ENCODE measurements around the gene G0S2.

G0S2 gene

DNA sequence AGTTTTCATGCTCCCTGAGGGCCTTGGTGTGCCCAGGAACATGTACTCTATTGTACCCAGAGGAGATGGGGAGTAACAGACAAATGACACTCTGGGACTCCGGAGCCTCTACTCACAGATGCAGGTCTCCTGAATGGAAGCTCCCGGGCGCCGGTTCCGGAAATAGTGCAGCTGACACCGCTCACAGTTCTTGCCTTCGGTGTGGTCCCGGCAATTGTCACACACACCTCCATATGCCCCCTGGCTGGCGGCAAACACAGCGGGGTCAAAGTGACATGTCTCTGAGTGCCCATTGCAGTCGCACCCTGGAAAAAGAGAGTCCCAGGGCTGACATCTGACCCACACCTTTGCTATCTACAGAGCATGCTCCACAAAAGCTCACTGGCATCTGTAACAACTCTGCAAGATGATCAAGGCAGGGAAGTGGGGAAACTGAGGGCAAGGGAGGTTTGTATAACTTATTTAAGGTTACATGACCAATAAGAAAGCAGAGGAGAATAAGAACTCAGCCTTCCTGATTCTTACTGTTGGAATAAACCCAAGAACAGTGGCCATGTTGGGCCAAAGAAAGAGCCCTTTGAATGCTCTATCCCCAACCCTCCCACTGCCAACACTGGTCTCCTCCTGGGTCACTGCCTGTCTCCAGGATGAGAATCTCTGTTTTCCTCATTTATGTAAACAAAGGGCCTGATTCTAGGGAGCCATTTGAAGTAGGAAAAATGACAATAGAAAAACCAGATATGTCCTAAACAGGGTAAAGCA, 45.4 kb upstream of the G0S2 start:
- no peak overlapping the region for H3K27ac ChIP-seq
- TF ChIP-seq ZFX (IDR thresholded peaks at IDR 0.05; ENCODE audit: borderline replicate concordance) (no peak), CTCF (IDR thresholded peaks at IDR 0.05) (no peak)

- TF ChIP-seq ZFX (IDR thresholded peaks at IDR 0.05; ENCODE audit: borderline replicate concordance) (no peak), CTCF (IDR thresholded peaks at IDR 0.05) (no peak)
- H3K27ac ChIP-seq = no peak overlapping the region
Measured at GRCh38 chr1:209630383-209631225, 44.6 kb upstream of the G0S2 start.

- no peak for TF ChIP-seq ZFX (IDR thresholded peaks at IDR 0.05; ENCODE audit: borderline replicate concordance)
- no peak for TF ChIP-seq CTCF (IDR thresholded peaks at IDR 0.05)
- H3K27ac ChIP-seq = no peak overlapping the region
Measured at GRCh38 chr1:209633335-209633997, 41.7 kb upstream of the G0S2 start.

- H3K27ac ChIP-seq = no peak overlapping the region
- TF ChIP-seq CTCF (IDR thresholded peaks at IDR 0.05) (no peak), ZFX (IDR thresholded peaks at IDR 0.05; ENCODE audit: borderline replicate concordance) (no peak)
Measured at GRCh38 chr1:209634005-209634737, 41.0 kb upstream of the G0S2 start.

DNA sequence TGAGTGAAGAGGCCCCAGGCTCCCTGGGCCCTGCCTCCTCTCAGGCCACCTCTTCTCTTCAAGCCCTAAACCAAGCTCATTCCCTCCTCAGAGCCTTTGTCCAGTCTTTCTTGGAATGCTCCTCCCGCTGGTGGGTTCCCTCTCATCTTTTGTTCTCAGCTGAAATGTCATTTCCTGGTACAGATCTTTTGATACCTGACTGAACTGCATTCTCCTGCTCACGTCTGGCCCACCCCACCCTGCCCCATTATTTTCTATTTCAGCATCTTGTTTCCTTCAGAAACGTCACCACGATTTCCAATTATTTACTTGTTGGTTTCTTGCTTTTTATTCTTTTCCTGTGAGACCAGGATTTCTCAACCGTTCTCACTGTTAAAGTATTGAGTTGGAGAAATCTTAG, 39.4 kb upstream of the G0S2 start:
- no peak overlapping the region for H3K27ac ChIP-seq
- TF ChIP-seq CTCF (IDR thresholded peaks at IDR 0.05) (no peak), ZFX (IDR thresholded peaks at IDR 0.05; ENCODE audit: borderline replicate concordance) (no peak)

DNA sequence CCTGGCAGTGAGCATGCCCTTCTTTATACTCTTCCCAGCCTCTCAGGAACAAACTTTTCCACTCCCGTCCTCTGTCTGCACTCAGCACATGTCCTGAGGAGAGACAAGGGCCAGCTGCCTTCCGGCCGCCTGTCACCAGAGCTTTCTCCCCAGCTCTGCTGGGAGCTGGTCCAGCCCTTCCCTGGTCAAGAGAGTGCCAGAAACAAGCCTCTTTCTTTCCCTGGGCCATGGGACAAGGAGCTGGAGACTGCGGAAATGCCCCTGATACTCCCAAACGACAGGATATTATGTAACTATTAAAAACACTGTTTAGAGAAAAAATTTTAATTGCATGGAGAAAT, 33.4 kb upstream of the G0S2 start:
- no peak overlapping the region for H3K27ac ChIP-seq
- TF ChIP-seq CTCF (IDR thresholded peaks at IDR 0.05) (no peak), ZFX (IDR thresholded peaks at IDR 0.05; ENCODE audit: borderline replicate concordance) (no peak)
